GM23248 (cell line): Measurements from ENCODE around the gene MTUS2.

Experiments used
- EZH2 ChIP-seq: fragments of 200-600 bp; sonication (generic); IDR thresholded peaks from 2 replicates; pipeline ENCODE4 v1.6.1; 2018; ENCODE audit warnings: antibody characterized with exemption, mild to moderate bottlenecking; ENCODE audit not compliant: insufficient read depth, poor library complexity, severe bottlenecking
- EZH2phosphoT487 ChIP-seq: fragments of 200-600 bp; sonication (generic); IDR thresholded peaks from 2 replicates; pipeline ENCODE4 v1.6.1; 2018; ENCODE audit warnings: antibody characterized with exemption, moderate library complexity, mild to moderate bottlenecking, low read depth; ENCODE audit not compliant: insufficient read depth

GRCh38 chr13:29525757-29526156 lies 705.6 kb downstream of the MTUS2 start:
- no peak for TF ChIP-seq EZH2phosphoT487
- TF ChIP-seq EZH2 = no peak
